ENCODE measurements around the gene HSD11B1L. TPM values are rescaled to one million over a fixed set of nuclear protein-coding genes. Genes with fewer than 3 reads are reported as not detected.
"Not testable (repeated sequence)": the region's sequence is repeated elsewhere in the genome, so short reads cannot be mapped to it uniquely, and the experiment has no call there.

HSD11B1L gene
- total RNA-seq, 1 experiment from 2014 or later = 2.2 TPM

DNA sequence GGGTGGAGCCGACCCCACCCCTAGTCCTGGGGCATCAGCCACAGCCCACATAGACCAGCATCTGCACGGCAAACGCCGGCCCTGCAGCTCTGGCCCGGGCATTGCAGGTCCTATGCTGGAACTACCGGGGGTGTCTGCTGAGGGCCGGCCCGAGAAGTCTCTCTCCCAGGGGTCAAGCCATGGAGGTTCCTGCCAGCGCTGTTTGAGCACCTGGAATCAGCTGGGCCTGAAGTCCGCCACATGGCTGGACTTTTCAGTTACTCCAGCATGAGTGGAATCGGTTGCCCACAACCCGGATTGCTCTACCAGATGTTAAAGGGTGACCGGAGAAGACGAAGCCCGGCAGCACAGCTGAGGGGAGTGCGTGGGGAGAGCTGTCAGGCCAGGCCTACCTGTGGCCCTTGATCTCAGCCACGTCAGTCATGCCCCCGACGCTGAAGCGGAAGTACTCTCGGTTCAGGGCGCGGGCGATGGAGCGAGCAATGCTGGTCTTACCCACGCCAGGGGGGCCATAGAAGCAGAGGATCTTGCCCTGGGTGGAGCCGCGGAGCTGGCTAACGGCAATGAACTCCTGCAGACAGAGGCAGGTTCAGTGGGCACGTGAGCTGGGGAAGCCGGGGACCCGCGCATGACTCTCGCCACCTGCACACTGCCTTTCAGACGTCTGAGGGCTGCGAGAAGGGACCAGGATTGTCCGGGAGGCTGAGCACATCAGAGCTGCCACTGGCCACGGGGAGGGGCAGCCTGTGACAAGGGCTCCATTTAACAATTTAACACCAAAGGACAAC lies 18.0 kb downstream of the HSD11B1L start:
- DNase-seq (ENCODE audit: low read depth) = peak; percentile 22

DNA sequence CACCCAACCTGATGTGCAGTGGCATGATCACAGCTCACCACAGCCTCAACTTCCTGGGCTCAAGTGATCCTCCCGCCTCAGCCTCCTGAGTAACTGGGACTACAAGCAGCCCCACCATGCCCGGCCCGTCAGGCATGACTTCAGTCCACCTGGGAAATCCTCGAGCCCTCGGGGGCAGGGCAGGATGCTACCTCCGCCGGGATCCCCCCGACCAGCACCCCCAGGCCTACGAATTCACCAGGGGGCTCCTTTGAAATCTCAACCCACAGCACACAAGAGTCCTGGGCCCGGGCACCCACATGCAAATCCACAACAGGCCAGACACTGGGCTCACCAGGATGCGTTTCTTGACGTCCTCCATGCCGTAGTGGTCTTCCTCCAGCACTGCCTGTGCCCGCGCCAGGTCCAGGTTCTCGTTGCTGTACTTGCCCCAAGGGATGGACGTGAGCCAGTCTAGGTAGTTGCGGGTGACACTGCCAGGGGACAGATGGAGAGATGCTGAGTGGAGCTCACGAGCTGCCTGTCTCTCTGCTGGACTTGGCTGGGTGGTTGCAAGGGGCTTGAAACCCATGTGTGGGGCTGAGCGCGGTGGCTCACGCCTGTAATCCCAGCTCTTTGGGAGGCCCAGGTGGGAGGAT lies 19.7 kb downstream of the HSD11B1L start:
- DNase-seq (ENCODE audit: low read depth) = peak; percentile 16

DNA sequence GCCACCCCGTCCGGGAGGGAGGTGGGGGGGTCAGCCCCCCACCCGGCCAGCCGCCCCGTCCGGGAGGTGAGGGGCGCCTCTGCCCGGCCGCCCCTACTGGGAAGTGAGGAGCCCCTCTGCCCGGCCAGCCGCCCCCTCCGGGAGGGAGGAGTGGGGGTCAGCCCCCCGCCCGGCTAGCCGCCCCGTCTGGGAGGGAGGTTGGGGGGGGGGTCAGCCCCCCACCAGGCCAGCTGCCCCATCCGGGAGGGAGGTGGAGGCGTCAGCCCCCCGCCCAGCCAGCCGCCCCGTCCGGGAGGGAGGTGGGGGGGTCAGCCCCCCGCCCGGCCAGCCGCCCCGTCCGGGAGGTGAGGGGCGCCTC lies 21.2 kb downstream of the HSD11B1L start:
- not testable (repeated sequence) for DNase-seq (ENCODE audit: low read depth)

DNA sequence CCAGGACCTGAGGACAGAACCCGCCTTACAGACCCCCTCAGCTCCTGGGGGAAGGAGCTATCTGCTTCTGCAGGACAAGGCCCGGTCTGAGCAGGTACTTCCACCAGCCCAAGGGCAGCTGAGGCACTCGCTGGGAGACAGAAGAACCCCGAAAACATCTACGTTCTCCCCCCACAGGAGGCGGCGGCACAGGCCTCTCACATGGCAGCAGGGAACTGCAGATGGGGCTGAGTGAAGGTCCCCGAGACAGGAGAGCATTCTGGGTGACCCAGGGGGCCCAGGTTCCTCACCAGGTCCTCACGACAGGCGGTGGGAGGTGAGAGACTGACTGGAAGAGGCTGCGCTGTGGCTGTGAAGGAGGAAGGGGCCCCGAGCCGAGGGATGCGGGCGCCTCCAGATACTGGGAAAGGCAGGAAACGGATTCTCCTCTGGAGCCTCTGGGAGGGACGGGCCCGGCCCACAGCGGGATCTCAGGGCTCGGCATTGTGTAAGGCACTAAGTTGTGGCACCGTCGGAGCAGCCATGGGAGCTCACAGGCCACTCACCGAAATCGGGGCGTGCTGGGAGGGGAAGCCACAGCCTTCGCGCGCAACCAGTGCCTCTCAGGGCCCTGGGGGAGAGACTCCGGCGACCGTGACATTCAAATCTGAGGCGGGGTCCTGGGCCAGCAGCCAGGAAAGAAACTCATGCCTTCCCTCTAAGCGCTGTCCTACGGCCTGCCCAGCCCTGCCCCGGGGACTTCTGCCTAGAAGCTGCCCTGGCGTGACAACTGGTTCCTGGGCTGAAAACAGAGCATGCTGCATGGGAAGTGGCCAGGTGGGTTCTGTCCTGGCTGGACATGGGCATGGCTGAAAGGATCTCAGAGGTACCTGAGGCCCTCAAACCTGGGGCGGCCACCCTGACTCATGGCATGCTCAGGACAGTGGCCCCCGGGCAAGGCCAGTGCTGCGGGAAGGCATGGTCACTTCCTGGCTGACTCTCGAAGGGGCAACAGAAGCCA lies 23.3 kb downstream of the HSD11B1L start:
- DNase-seq (ENCODE audit: low read depth) = peak; percentile 7

DNA sequence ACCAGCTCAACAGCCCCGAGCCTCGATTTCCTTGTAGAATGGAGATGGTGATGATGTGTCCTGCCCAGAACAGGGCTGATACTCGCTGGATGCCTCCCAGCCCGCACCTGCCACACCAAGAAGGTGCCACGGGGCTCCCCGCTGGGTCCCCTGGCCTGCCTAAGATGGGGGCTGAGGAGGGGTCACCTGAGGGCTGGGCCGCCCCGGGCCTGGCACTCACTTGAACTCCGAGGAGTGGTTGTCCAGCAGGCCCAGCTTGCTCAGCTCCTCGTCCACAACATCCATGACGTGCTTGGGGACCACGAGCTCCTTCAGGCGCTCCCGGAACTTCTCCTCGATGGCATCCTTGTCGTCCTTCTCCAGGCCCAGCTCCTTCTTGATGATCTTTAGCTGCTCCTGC lies 24.7 kb downstream of the HSD11B1L start:
- DNase-seq (ENCODE audit: low read depth) = no peak

DNA sequence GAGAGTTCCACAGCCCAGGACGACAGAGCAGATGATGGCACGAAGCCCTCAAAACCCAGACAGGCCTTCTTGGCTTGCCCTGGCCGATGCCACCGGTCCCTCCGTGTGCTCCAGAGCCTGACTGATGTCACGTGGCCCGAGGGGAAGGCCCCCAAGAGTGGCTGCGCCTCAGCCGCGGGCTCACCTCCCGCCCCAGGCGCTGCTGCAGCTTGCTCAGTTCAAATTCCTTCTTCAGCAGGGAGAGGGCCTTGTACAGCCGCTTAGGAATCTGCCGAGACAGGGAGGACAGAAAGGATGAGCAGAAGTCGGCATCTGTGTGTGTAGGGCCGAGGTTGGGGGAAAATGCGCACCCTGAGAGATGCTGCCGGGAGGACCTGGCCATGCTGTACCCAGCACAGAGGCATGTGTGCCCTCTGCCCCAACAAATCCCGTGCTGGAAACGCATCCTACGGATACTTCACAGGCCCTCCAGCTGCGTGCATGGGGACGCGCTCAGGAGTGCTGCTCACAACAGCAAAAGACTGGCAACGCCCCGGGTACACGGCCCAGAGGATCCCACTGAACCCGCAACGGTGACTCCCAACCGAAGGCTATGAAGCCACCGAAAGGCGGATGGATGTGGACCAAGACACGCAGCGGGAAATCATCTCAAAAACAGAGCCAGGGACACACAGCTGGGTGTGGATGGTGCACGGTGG lies 26.2 kb downstream of the HSD11B1L start:
- no peak for DNase-seq (ENCODE audit: low read depth)

DNA sequence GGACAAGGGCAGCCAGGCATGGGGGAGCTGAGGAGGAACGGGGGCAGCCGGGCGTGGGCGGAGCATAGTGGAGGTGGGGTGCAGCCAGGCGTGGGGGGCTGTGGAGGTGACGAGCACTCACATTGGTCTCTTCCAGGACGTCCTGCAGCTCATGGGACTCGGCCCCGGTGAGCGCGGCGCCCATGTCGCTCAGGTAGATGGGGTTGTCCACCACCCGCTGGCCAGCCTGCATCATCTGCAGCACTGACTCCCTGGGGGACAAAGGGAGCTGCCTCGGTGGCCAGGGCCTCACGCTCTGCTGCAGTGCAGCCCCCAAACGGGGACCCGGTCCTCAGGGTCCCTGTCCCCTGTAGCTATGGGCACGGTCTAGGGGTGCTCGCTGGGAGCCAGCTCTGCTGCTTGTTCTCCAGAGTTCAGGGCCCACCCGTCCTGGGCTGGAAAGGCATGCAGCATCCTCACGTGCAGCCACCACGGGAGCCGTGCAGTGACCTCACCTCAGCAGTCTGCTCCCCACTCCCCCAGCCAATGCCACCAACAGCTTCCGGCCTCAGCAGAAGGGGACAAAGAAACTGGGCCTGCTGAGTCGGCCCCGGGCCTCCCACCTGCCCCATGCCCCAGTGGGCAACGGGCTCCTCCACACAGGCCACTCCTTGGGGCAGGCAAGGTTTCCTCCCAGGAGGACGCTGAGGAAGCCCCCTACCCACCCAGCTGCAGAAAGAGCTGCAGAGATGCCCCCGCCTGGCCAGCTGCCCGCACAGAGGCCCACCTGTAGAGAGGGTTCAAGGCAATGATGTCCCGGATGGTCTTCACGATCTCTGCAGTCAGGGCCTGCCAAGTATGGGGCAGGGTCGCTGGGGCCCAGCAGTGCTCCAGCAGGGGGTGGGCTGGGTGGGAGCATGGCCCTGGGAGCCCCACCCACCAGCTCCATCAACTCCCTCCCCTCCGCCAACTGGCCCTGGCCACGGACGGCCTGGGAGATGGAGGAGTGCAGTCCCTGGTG lies 27.0 kb downstream of the HSD11B1L start:
- DNase-seq (ENCODE audit: low read depth) = no peak

DNA sequence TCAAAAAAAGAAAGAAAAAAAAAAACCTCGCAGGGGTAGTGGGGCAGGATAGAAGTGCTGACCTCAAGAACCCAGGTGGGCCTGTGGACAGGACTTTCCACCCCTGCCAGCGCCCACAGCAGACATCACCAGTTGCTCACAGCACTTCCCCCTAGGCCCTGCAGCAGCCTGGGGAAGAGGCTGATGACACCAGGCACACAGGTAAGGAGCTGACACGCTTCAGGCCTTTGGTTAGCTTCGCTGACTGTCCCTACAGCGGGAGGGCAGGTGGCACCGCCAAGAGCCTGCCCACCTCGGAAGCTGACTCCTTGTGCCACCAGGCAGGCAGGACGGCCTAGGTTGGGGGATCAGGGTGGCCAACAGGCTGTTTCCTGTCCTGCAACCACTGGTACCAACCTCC lies 30.2 kb downstream of the HSD11B1L start:
- no peak for DNase-seq (ENCODE audit: low read depth)

DNA sequence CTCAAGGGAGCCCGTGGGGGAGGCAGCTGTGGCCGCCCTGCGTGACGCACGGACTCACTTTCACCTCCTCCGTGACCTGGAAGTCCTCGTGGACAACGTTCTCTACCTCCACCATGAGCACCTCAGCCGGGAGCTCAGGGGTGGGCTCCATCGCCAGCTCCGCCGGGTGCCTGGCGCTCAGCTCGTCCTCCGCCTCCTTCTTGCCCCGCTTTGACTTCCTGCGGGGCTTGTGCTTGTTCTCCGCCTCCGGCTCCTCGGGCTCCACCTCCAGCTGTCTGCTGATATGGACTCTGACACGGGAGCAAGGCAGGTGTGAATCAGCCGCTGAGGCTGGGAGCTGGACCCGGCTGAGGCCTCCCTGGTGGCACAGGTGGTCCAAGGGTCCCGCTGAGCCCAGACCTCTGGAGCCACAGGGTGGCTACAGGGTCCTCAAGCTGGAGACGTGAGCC lies 30.9 kb downstream of the HSD11B1L start:
- DNase-seq (ENCODE audit: low read depth) = no peak

DNA sequence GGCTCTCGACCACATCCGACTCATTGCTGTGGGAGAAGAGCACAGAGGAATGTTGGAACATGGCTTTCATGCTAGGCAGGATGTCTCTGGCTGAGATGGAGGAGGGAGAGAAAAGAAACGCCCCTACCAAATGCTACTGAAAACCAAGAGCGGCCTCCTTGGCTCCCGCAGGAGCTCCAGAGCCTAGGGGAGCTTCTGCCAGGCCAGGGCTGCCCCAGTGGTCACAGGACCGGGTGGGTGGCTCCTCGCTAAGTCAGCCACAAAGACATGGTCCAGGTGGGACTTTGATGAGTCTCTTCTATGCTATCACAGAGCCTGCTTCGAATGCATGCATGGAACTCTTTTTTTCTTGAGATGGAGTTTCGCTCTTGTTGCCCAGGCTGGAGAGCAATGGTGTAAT lies 32.4 kb downstream of the HSD11B1L start:
- no peak for DNase-seq (ENCODE audit: low read depth)

DNA sequence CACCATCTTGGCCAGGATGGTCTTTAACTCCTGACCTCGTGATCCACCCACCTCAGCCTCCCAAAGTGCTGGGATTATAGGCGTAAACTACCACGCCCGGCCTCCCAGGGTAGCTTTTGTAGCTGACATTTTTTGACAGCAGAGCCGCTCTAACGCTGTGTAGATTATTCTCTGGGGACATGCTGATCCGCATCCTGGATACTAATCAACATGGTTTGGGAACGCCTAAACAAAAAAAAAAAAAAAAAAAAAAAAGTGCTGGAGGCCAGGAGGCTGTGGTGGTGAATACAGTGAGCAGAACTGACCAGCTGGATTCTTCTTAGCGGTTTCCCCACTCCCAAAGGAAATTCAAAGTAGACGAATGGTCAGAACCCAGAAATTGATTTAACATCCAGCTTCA lies 34.0 kb downstream of the HSD11B1L start:
- DNase-seq (ENCODE audit: low read depth) = no peak

DNA sequence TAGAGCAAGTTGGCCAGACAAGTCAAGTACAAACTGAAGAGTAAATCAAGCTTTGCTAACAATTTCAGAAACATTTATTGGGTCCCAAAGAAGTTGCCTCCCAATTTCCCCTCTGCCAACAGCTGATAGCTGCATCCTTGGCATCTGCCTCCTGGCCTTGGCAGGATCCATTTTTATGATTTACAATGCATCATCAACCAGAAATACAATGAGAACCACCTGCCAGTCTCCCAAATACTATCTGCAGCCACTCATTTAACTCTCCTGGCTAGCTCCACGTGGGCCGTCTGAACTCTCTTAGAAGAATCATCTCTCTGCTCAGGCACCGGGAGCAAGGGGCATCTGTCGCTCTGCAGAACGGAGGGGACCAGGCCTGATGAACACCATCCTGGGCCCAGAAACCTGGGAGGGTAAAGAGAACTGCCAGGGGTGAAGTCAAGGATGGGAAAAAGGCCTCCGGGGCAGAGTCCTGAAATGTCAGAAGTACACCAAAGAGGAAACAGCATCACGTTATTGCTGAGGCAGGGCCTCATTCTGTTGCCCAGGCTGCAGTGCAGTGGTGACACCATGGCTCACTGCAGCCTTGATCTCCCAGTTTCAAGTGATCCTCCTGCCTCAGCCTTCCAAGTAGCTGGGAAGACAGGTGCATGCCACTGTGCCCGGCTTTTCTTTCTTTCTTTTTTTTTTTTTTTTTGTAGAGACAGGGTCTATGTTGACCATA lies 36.5 kb downstream of the HSD11B1L start:
- no peak for DNase-seq (ENCODE audit: low read depth)

DNA sequence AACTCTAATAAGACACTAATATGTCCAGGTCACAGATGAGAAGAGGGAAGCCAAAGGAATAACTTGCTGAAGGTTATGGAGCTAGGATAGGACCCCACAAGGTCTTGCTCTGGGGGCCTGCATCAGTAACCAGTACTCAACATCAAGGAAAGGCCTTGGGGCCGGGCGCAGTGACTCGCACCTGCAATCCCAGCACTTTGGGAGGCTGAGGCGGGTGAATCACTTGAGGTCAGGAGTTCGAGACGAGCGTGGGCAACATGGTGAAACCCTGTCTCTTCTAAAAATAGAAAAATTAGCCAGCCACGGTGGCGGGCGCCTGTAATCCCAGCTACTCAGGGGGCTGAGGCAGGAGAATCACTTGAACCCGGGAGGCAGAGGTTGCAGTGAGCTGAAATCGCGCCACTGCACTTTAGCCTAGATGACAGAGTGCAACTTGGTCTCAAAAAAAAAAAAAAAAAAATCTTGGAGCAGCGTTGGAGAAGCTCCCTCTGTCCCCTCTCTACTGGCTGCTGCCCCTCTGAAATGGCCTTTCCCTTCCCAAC lies 37.3 kb downstream of the HSD11B1L start:
- peak; percentile 41 for DNase-seq (ENCODE audit: low read depth)

DNA sequence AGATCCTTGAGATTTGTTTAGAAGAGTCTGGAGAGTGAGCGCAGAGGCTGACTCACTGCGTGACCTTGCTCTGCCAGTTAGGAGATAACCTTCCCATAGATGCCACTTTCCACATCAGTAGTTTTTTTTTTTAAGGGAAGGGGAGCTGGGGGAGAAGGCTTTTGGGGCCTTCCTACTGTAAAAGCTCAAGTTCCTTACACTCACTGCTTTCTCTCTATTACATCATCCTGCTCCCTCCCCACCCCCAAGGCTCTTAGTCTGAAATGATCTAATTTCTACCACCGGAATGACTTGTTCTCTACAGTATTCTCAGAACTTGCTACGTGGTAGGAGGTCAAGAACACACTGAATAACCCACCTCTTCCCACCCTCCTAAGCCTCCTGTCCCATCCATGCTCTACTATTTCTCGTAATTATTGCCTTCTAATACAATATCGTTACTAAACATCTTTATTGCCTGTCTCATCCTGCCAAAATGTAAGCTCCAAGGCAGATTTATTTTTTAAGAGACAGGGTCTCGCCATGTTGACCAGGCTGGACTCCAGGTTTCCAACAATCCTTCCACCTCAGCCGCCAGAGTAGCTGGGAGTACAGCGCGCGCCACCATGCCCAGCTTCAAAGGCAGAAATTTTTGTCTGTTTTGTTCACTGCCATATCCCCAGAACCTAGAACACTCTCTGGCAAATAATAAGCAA lies 37.9 kb downstream of the HSD11B1L start:
- peak; percentile 54 for DNase-seq (ENCODE audit: low read depth)

DNA sequence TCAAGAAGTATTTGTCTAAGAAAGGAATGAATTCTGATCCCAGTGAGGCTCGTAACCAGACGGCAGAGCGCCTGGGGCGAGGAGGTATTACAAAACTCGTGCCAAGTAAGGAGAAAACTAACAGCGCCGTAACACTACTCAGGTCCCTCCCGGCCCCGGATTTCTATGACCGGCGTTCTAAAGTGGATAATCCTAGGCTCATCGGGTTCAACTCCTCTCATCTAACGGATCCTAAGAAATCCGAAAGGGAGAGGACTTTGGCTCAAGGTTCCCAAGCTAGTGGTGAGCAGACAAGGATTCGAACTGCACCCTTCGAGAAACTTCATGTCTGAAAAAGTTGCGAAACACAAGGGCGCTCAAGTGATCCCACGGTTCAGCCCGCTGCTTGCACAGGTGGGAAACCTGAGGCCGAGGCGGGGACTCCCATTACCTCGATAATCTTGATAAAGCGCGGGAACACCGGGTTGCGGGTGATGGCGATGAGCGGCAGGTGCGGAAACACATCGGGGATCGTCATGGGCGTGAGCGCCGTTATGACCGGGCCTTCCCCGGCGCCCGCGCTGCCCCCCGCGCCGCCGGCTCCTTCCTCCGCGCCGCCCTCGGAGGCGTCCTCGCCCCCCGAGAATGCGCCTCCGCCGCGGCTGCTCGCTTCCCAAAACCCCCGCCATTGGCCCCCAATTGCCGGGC lies 38.6 kb downstream of the HSD11B1L start:
- peak; percentile 20 for DNase-seq (ENCODE audit: low read depth)

DNA sequence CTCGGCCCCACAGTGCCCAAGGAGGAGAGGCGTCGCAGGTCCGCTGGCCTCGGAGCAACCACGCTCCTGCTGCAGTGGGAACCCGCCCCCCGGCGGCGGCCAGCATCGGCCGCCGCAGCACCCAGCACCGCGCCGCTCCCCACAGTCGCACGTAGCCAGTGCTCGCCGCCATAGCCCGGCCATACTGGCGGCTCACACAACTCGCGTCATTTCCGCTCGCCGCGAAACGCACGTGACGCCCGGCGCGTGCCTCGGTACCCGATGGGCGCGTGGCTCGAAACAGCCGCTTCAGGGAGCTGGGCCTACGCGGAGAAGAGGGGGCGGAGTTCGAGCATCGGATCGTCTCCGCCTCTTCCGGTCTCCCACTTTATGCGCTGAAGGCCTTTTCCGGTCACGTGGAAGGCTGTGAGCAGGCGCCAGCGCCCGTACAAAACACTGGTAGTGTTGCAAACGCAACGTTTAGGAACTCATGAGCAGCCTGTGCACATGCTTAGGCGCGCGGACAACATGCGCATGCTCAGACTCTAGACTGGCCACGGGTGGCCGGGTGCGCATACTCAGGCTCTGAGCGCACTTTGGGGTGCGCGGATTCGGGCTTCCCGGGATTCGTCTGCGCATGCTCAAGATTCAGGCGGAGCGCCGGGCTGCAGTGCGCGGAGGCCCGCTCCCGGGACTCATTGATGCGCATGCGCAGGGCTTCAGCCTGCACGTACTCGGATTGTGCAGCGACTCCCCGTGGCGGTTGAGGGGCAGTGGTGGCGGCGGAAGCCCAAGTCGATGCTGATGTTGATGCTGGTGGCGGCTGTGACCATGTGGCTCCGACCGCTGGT lies 39.3 kb downstream of the HSD11B1L start, which contains the start of the genes CATSPERD and LONP1:
Gene CATSPERD, plus strand, starts transcription at position 677 of the 830 bp plus-strand sequence. Its CDS starts 101 bp downstream, at position 778.
Gene LONP1, minus strand, starts transcription at position 186 of the 830 bp plus-strand sequence. Its CDS starts 14 bp downstream, at position 172.
- peak; percentile 100 for DNase-seq (ENCODE audit: low read depth)

Data from Daoy (cell line).